H7 (cell line): ENCODE data around the gene CRB2. TPM values are rescaled to one million over a fixed set of nuclear protein-coding genes. Genes with fewer than 3 reads are reported as not detected.
"Not testable (repeated sequence)": the region's sequence is repeated elsewhere in the genome, so short reads cannot be mapped to it uniquely, and the experiment has no call there.

Experiments
- DNase-seq: peaks from one replicate; pipeline ENCODE4 v3.0.0; 2012
- H3K27me3 ChIP-seq: 2 replicates; pipeline ENCODE4 v1.6.0; 2011; ENCODE audit warnings: mild to moderate bottlenecking, low read length; ENCODE audit not compliant: control insufficient read depth, insufficient read depth
- H3K36me3 ChIP-seq: replicated peaks from 2 replicates; pipeline ENCODE4 v1.5.1; 2011; ENCODE audit warnings: low read length; ENCODE audit not compliant: control insufficient read depth, insufficient read depth
- H3K4me3 ChIP-seq: 2 replicates; pipeline ENCODE4 v1.5.1; 2011; ENCODE audit warnings: low read depth, mild to moderate bottlenecking, control low read depth, low read length, moderate library complexity; ENCODE audit not compliant: insufficient read depth
- total RNA-seq: library from RNA; depleted of rRNA; stranded (reverse); fragments of >200 nt; shearing (Covaris generic); gene quantifications from 2 replicates; pipeline ENCODE4 v1.2.3, GENCODE V29; 2014

CRB2 gene
- total RNA-seq, 1 experiment from 2014 or later: 1.7 TPM

DNA sequence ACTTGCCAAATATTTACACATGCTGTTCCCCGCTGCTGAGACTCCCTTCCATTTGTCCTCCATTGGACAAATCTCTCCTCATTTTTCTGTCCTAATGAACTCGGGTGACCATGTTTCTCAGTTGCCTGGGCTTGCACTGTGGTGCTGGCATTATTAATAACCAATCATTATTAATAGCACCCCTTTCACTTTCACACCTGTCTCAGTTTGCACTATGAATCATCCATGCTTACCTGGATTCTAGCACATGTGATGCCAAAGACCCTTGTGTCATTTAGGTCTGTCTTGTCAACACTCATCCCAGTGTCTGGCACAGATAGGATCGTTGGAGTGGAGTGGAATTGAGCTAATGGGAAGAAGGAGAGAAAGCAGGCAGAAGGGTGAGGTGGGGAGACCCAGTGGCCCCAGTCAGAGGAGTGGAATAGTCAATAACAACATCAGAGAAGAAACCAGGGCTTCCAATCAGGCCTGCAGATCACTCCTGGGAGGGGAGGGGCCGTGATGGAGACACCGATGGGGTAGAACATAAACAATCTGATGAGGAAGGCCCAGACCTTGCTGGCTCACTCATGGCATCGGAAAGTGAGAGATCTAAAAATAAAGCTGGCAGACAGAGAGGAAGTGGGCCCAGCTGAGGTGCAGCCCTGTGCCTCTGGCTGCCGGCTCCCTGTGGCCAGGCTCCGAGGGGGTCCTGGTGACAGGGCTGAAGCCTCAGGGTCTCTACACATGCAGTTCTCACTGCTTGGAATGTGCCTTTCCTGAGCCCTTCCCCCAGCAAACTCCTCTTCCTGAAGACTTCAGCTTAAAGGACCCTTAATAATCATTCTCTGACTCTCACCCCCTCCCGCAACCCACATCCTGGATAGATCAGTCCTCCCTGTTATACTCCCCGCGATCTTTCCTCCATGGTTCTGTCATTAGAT, 33.5 kb upstream of the CRB2 start:
- Histone ChIP-seq H3K27me3 (no peaks in the 10 kb centered on the region), H3K36me3 (no peaks in the 10 kb centered on the region), H3K4me3 (no peak overlapping the region)
- DNase-seq: no peak

DNA sequence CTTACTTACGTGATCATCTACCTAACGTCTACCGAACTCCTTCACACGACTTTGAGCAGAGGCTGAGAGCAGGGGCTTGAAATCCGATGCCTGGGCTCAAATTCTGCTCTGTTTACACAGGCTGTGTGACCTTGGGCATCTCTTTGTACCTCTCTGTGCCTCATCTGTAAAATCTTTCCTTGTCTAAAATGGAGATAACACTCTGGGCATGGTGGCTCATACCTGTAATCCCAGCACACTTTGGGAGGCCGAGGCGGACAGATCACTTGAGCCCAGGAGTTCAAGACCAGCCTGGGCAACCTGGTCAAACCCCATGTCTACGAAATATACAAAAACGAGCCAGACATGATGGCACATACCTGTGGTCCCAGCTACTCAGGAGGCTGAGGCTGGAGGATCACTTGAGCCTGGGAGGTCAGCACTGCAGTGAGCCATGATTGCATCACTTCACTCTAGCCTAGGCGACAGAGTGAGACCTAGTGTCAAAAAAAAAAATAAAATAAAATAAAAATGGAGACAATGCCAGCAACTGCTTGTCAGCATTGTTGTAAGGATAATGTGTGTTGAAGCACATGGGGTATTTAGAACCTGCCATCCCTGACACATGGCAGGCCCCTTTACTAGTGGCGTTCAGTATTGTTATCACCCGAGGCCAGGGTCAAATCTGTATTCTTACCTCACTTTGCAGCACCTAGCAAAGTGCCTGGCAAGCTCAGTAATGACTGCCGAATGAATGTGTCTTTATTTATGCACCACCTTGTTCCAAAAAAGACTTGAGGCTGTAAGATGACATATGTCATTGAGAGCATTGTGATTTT, 32.6 kb upstream of the CRB2 start:
- no peaks in the 10 kb centered on the region for H3K27me3 ChIP-seq
- no peak overlapping the region for H3K4me3 ChIP-seq

DNA sequence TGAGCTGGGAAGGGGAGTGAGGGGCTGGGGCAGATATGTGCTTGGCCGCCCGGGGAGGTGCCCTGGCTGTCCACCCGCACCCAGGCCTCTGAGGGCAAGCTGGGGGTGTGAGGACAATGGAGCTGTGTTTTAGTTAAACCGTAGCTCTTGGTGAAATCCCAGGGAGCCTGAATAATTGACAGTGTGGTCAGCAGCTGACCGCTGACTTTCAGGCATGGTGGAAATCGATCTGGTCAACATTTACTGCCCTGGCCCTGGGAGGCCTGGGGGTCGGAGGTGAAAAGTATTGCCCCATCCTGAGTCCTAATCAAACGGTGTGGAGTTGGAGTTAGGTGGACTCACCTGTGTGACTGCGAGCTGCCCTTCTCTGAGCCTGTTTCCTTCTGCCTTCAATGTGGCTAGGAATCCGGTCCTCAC, 31.2 kb upstream of the CRB2 start:
- no peak for DNase-seq
- no peaks in the 10 kb centered on the region for H3K27me3 ChIP-seq
- H3K4me3 ChIP-seq: no peak overlapping the region
- no peaks in the 10 kb centered on the region for H3K36me3 ChIP-seq

More for the DNA sequence above, 32.6 kb upstream of the CRB2 start:
- H3K36me3 ChIP-seq: no peaks in the 10 kb centered on the region
- no peak for DNase-seq

DNA sequence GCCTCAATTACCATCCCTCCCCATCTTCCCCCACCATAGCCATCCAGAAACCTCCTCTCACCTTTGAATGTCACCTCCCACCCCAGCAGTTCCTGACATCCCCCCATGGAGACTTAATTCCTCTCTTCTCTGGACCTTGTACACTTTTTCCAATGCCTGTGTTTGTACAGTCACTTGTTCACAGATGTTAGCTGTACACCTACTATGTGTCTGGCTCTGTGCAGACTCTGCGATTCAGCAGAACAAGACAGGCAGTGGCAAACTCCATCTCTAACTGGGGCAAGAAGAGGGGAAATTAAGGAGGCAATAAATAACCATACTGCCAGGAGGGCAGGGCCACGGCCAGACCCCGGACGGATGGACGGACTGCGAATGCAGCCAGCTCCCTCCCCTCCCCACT, 29.8 kb upstream of the CRB2 start:
- no peak for DNase-seq
- Histone ChIP-seq H3K27me3 (no peaks in the 10 kb centered on the region), H3K4me3 (no peak overlapping the region), H3K36me3 (no peaks in the 10 kb centered on the region)

DNA sequence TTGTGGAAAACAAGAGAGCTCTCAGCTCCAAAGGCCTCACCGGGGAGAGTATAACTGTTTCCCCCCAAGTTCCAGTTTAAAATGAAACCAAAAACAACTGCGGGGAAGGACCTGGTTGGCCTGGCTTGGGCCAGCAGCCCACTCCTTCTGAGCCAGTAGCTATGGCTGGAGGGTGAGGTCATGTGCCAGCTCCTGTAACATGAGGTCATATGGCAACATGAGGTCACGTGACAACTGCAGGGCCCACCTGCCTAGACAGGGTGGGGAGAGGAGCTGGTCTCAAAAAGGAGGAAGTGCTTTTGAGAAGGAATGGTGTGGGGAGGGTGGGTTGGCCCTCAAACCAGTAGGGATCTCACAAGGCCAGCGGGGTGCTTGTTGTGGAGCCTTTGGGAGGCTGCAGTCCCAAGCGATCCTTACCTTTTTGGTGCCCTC, 29.3 kb upstream of the CRB2 start:
- Histone ChIP-seq H3K36me3 (no peaks in the 10 kb centered on the region), H3K4me3 (no peak overlapping the region), H3K27me3 (no peaks in the 10 kb centered on the region)
- no peak for DNase-seq

DNA sequence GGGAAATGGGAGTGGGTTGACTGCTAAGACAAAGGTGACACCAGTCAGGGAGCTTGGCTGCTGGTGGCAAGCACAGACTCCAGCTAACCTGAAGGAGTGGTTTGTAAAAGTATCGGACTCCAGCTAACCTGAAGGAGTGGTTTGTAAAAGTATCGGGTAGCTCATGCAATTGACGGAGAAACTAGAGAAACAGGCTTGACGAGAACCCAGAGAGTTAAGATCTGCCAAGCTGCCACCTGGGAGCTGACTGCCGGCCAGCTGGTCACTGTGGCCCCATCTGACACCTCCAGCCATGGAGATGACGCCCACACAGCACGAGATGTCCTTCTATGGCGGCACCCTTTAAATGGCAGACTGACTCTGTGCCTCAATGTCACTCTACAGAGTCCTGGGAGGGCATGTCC, 28.3 kb upstream of the CRB2 start:
- no peak for DNase-seq
- Histone ChIP-seq H3K27me3 (no peaks in the 10 kb centered on the region), H3K36me3 (no peaks in the 10 kb centered on the region), H3K4me3 (no peak overlapping the region)

DNA sequence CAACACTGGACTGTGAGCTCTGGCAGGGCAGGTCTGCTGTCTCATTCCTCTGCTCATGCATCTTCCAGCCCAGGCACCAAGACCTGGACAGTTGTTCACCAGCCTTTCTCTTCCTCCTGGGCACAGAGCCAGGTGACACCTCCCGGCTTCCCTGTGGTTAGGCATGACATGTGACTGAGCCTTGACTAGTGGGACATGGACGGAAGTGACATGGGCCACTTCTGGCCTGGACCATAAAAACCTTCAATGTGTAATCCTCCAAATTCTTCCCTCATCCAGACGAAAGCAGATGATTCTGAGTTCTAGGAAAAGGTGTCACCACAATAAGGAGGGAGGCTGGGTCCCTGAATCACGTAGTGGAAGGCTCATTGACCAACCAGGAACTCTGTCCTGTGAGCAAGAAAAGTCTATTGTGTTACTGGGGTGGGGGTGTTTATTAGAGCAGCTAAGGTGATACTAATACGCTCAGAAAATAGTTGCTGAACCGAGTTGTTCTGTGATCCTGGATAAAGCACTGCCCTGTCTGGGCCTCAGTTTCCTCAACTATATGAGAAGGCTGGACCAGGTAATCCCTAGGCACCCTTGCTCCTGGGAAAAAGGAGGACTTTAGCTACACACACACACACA, 26.6 kb upstream of the CRB2 start:
- DNase-seq: no peak
- no peaks in the 10 kb centered on the region for H3K27me3 ChIP-seq
- H3K36me3 ChIP-seq: no peaks in the 10 kb centered on the region
- no peak overlapping the region for H3K4me3 ChIP-seq

DNA sequence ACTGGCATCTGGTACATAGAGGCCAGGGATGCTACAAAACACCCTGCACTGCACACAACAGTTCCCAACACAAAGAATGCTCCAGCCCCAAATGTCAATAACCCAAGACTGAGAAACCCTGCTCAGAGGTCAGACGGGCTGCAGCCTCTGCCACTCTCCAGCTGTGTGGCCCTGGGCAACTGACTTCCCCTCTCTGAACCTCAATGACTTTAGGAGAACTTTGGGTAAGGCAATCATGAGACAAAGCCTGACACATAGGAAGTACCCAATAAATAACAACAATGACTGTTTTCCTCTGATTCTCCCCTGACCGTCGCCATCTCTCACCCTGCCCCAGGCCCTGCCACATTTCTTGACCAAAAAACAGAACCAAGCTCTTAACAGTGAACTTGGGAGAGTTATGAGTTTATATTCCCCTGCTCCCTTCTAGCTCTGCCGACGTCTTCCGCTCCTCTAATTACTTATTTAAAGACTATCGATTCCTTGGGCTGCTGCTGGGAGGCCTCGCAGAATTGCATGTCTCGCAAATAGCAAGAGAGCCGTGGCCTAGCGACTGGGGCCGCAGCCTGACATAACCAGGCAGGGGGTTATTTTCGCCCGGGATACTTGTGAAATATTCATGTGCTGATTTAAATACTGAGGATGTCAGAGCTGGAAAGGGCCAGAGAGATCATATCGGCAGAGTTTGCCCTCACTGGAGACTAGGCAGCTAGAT, 24.5 kb upstream of the CRB2 start:
- Histone ChIP-seq H3K36me3 (no peaks in the 10 kb centered on the region), H3K4me3 (no peak overlapping the region), H3K27me3 (no peaks in the 10 kb centered on the region)
- DNase-seq: no peak

DNA sequence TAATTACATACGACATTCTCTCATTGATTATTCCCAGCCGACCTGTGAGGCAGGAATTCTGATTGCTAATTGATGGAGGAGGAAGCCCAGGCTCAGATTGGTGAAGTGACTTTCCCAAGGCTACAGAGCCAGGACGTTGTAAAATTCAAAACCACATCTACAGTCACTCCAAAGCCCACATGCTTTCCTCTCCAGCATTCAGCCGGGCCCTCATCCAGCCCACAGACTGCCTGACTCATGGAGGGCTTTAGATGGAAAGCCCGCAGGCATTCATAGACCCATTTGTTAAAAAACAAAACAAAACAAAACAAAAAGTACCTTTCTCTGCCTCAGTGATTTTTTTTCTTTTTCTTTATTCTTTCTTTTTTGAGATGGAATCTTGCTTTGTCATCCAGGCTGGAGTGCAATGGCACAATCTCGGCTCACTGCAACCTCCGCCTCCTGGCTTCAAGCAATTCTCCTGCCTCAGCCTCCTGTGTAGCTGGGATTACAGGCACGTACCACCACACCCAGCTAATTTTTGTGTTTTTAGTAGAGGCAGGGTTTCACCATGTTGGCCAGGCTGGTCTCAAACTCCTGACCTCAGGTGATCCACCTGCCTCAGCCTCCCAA, 22.8 kb upstream of the CRB2 start:
- H3K36me3 ChIP-seq, H3K27me3 ChIP-seq, H3K4me3 ChIP-seq, DNase-seq: not testable (repeated sequence)

DNA sequence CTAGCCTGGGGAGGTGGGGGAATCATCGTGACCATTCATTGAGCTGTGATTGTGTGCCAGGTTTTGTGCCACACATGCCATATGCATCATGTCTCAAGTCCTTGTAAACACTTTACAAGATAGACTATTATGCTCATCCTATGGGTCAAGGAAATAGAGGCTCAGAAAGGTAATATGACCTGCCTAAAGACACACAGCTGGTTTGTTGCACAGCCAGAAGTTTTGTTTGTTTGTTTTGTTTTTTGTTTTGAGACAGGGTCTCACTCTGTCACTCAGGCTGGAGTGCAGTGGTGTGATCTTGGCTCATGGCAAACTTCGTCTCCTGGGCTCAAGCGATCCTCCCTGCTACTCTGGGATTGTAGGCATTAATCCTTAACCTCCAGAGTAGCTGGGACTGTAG, 21.4 kb upstream of the CRB2 start:
- no peak for DNase-seq
- Histone ChIP-seq H3K4me3 (no peak overlapping the region), H3K27me3 (no peaks in the 10 kb centered on the region; the same call in 1 of the 2 replicates), H3K36me3 (no peaks in the 10 kb centered on the region)

DNA sequence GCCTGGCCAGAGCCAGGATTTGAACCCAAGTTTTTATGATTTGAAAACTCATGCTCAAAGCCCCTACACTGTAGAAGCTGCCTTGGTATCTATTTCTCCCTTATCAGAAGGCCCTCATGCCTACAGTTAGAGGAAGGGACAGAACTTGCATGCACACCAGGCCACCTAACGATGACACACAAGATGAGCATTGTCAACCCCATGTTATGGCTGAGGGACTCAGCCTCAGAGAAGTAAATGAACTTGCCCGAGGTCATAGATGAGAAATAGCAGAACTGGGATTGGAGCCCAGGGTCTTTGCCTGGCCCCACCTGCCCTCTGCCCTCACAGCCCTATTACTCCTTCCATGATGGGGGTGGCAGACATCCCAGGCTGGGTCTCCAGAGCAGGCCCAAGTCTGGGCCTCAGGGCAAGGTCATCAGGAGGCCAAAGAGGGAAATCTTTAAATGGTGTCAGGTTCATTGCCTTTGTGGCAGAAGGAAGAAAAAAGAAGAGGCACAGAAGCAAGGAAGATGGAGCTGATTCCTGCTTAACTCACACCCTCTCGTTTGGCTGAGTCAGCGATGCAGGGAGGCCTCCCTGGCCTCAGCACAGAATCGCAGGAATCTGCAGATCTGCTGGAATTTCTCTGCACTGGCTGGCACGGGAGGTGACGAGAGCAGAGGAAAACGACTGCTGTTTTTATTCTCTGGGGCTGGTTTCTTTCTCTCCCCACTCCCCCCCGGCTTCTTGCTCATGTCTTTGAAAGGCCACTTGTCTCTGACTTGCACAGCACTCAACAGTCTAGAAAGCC, 20.6 kb upstream of the CRB2 start:
- H3K36me3 ChIP-seq: no peaks in the 10 kb centered on the region
- DNase-seq: no peak
- no peak overlapping the region for H3K4me3 ChIP-seq
- H3K27me3 ChIP-seq: no peaks in the 10 kb centered on the region; the same call in 1 of the 2 replicates

DNA sequence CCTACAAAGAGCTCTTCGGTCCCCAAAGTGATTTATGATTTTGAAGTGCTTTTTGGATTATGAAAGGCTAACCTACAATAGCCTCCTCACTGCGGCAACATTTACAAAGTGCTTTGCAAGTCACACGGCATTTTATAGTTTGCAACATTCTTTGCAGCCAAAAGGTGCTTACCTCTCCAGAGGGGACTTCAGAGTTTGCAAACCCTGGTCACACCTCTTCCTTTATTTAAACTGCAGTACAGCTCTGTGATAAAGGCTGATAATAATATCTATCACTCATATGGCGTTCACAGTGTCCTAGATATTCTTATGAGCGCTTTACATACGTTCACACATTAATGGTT, 20.0 kb upstream of the CRB2 start:
- Histone ChIP-seq H3K27me3 (no peaks in the 10 kb centered on the region; the same call in 1 of the 2 replicates), H3K36me3 (no peaks in the 10 kb centered on the region), H3K4me3 (no peak overlapping the region)
- DNase-seq: no peak

DNA sequence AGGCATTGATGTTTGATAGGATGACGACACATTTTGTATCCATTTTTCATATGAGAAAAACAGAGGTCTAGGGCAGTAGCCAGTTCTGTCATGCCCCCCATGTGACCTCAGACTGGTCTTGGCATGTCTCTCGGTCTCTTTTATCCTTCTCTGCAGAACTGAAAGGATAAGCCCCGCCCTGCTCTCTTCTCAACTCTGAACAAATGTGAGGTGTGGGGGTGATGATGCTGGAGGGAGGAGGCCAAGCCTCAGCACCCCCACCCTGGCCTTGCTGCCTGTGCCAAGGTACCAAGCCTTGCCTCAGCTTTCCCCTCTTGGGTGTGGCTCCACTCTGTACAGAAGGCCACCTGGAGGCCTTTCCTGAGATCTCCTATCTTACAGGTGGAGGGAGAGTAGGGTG, 19.5 kb upstream of the CRB2 start:
- Histone ChIP-seq H3K36me3 (no peaks in the 10 kb centered on the region), H3K27me3 (no peaks in the 10 kb centered on the region; the same call in 1 of the 2 replicates), H3K4me3 (no peak overlapping the region)
- no peak for DNase-seq
